GM21423 (cell line): Measurements from ENCODE around the gene PNPLA7.
"Not testable (repeated sequence)": the region's sequence is repeated elsewhere in the genome, so short reads cannot be mapped to it uniquely, and the experiment has no call there.

ENCODE experiments used
- ATAC-seq: cut with Tn5 transposase; IDR thresholded peaks from one replicate; pipeline ENCODE4 v1.9.1; 2021; ENCODE audit warnings: mild to moderate bottlenecking, moderate library complexity; ENCODE audit not compliant: unreplicated experiment

The PNPLA7 gene

GRCh38 chr9:137482094-137482781 lies 68.0 kb downstream of the PNPLA7 start:
- no peak for ATAC-seq

- no peak for ATAC-seq
Measured at GRCh38 chr9:137480686-137481683, 69.2 kb downstream of the PNPLA7 start.

- ATAC-seq: no peak
Measured at GRCh38 chr9:137479892-137480685, 70.1 kb downstream of the PNPLA7 start.

DNA sequence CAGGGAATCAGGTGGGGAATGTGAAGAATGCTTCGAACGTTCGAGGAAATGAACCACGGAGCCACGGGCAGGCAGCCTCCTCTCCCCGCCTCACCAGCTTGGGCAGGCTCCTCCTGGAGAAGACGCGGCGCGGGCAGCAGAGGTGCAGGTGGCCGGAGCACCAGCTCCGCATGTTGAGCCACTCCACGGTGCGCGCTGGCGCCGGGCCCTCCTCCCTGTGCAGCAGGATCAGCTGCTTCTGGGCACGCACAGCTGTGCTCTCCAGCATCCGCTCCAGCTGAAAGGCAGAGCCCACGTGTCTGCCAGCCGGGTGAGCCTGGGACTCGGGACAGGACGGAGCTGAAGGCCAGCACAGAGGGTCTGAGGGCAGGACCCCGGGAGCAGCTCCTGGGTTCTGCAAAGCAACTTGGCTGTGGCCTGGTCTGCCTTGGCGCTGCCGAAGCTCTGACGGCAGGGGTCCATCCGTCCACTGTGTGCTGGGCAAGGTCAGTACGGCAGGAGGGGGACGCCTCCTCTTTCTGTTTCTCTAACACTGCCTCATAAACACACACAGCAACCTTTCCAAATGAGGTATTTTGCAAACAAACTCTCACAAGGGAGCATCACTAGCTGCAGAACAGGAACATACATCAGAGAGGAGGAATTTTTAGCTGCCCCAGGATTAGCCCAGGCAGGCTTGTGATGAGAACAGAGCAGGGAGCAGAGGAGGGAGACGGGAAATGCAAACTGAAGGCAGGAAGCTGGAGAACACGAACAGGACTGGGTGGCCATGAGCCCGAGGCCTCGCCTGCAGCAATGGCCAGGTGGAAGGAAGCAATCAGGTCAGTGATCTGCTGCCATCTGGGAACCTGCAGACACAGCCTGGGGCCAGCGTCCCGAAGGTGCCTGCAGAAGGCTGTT lies 71.0 kb downstream of the PNPLA7 start:
- no peak for ATAC-seq

- no peak for ATAC-seq
Measured at GRCh38 chr9:137478613-137478961, 71.6 kb downstream of the PNPLA7 start.

DNA sequence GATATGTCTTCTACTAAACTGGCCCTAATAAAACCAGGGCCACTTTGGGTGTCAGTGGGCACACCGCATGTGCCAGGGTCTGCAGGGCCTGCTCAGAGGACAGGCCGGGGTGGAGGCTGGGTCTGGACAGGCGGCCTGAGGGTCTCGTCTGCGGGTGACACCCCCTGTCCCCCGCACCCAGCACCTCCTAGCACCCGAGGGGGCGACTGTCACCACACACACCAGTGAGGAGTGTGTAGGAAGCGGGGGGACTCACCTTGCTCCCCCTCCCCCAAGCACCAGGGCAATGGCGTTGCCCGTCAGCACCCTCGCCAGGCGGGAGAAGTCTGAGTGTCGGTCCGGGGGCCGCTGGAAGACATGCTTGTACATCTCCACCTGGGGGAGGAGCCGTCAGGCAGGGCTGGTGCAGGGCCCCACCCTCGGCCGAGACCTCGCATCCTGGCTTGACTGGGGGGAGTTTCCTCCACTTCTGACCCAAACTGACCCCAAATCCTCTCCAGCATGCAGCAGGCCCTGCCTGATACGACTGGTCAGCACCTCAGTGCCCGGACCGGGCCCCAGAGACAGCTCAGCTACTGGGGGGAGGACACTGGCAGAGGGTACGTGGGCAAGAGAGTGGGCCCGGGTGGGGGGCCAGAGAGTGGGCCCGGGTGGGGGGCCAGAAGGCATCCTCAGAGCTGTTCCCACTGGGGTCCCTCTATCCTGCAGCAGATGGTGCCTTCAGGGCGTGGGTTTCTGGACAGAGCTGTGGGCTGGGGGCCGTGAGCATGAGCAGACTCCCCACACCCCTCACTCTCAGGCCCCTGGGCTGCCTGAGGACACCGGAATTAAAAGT lies 72.2 kb downstream of the PNPLA7 start:
- no peak for ATAC-seq

DNA sequence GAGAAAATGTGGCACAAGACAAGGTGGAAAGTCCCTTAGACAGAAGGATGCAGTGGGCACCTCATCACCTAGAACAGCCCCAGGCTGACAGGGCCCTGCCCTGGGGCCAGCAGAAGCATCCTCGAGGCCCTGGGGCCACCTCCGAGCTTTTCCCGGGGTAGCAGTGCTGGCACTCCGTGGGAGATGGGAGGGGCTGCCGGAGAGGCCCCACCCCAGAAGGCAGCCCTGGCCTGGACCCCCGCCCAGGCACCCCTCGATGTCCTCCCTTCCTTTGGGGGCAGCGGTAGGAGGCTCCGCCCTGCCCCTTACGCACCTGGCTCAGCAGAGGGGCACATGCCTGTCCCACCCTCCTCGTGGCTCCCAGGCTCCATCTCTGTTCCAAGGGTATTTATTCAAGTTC lies 73.3 kb downstream of the PNPLA7 start:
- no peak for ATAC-seq

GRCh38 chr9:137475666-137476065 lies 74.5 kb downstream of the PNPLA7 start:
- no peak for ATAC-seq

- no peak for ATAC-seq
Measured at GRCh38 chr9:137474271-137474670, 75.9 kb downstream of the PNPLA7 start.

- no peak for ATAC-seq
Measured at GRCh38 chr9:137470785-137471184, 79.4 kb downstream of the PNPLA7 start.

DNA sequence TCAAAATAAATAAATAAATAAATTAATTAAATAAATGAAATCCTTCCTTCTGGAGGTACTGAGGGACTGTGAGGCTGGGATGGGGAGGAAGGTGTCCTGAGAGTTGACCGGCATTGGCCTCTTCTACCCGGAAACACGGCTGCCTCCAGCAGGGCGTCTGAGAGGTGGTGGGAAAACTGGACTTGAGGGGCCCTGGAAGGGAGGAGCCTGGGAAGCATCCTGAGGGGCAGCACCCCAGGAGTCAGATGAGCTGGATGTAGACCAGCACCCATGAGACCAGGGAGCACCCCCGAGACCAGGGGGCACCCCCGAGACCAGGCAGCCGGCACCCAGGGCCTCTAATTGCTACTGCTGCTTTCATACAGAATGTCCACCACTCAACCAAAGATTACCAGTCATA lies 82.3 kb downstream of the PNPLA7 start:
- ATAC-seq: no peak

DNA sequence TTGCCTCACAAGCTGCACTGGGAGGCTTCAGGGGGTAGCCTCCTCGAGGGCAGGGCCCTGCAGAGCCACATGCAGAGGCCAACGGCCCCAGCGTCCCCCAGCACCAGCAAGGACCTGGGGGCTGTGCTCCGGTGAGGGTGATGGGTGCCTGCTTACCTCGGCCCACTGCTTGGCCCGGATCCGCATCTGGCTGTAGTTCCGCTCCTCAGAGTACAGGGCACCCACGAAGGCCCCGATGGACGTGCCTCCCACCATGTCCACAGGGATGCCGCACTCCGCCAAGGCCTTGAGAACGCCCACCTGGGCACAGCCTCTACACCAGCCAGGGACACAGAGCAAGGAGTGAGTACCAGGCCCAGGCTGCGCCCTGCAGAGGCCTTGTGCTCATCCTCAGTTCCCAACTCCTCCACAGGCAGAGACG lies 83.0 kb downstream of the PNPLA7 start:
- ATAC-seq: no peak

DNA sequence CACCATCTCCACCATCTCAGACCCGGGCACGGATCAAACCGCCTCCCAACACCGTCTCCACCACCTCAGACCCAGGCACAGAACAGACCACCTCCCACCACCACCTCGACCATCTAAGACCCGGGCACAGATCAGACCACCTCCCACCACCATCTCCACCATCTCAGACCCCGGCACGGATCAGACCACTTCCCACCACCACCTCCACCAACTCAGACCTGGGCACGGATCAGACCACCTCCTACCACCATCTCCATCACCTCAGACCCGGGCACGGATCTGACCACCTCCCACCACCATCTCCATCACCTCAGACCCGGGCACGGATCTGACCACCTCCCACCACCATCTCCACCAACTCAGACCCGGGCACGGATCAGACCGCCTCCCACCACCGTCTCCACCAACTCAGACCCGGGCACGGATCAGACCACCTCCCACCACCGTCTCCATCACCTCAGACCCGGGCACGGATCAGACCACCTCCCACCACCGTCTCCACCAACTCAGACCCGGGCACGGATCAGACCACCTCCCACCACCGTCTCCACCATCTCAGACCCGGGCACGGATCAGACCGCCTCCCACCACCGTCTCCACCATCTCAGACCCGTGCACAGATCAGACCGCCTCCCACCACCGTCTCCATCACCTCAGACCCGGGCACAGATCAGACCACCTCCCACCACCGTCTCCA lies 83.7 kb downstream of the PNPLA7 start:
- not testable (repeated sequence) for ATAC-seq

- ATAC-seq: no peak
Measured at GRCh38 chr9:137465720-137466388, 84.3 kb downstream of the PNPLA7 start.

DNA sequence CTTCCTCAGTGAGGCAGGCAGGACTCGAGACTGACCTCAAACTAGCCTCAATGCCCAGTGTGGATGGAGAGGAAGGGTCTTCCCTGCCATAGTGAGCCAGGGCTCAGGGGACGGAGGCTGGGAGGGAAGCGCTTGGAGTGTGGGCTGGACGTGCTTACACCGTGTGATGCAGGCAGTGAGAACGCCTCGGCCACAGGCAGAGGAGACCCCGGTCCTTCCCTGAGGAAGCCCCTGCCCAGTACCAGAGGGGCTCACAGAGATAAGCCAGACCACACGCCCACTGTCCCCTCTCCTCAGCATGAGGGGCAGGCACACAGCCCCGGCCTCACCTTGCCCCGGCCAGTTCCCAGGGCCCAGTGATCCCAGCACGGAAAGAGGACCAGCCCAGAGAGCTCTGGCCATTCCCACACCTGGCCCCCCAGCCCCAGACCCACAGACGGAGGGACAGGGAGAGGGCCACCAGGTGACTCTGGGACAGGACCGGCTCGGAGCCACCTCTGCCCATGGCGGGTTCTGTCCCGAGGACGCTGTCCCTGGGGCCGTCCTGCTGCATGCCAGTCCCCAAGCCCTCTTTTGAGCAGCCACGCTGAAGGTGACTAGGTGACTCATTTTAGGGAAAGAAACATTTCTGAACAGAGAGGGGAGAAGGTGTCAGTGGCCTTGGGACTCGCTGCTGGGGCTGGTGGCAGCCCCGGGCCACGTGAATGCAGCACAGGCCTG lies 85.0 kb downstream of the PNPLA7 start:
- no peak for ATAC-seq

DNA sequence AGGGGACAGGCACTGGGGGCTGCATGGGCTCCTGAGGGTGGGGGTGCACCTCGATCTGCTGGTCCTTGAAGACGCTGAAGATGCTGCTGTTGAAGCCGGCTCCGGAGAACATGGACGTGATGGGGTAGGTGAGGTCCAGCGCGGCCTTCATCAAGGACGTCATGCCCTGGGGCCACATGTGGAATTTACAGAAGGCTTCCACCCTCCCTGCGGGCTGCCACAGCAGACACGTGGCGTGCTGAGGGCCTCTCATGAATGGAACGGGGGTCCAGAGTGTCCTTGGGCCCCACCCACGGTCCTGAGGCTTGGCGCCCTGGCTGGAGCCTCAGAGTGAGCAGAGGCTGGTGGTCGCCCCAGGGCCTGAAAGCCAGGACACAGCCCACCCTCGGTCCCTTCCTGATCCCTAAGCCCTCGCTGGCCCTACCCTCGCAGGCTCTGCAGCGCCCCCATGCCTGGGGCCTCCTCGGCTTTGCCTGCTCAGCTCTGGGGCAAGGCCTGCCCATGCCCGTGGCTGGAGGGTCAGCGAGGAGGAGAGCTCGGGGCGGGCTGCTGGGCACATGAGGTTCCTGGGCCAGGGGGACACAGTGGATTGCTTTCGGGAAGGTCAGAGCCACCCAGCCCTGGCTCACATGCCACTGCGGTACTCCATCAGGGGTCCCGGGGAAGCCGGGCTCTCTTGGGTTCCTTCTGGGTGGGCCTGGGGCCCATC lies 85.8 kb downstream of the PNPLA7 start:
- no peak for ATAC-seq

DNA sequence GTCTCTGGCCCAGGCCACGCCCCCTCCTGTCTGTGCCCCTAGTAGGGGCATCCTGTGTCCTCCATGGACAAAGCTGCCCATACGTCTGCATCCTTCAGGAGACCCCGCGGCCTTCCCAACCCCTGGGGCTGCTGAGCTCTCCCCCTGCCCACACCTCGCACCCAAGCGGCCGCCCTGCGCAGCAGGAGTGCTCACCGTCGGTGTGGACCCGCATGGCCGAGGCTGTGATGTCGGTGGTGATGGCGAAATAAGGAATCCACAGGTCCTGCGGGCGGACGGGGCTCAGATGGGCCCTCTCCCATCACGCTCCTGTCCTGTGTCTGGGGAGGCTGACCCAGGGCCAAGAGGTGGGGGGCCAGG lies 86.3 kb downstream of the PNPLA7 start:
- ATAC-seq: no peak
